Effector memory CD4-positive, alpha-beta T cell (primary cell): ENCODE measurements around the gene SCN9A.
"Not testable (repeated sequence)": the region's sequence is repeated elsewhere in the genome, so short reads cannot be mapped to it uniquely, and the experiment has no call there.

Experiments used
- DNase-seq, 3 donors: peaks; one replicate each; pipeline ENCODE4 v3.0.0-alpha.2; 2020
- H3K27ac ChIP-seq: 2 replicates; pipeline ENCODE4 v1.7.0; 2013; ENCODE audit warnings: mild to moderate bottlenecking, low read length, moderate library complexity; ENCODE audit not compliant: insufficient read depth, poor library complexity, severe bottlenecking
- H3K27me3 ChIP-seq: replicated peaks from 2 replicates; pipeline ENCODE4 v1.7.0; 2013; ENCODE audit warnings: mild to moderate bottlenecking, low read length; ENCODE audit not compliant: insufficient read depth, control insufficient read depth, poor library complexity, severe bottlenecking
- H3K36me3 ChIP-seq: 2 replicates; pipeline ENCODE4 v1.7.0; 2013; ENCODE audit warnings: mild to moderate bottlenecking, low read length, moderate library complexity; ENCODE audit not compliant: control insufficient read depth, insufficient read depth
- H3K4me1 ChIP-seq: 2 replicates; pipeline ENCODE4 v1.7.0; 2013; ENCODE audit warnings: low read length, mild to moderate bottlenecking; ENCODE audit not compliant: control insufficient read depth, insufficient read depth, poor library complexity, severe bottlenecking
- H3K4me3 ChIP-seq: 2 replicates; pipeline ENCODE4 v1.7.0; 2013; ENCODE audit warnings: low read length, low read depth, mild to moderate bottlenecking; ENCODE audit not compliant: insufficient read depth, poor library complexity, severe bottlenecking
- H3K9me3 ChIP-seq: 2 replicates; pipeline ENCODE4 v1.7.0; 2013; ENCODE audit warnings: mild to moderate bottlenecking, low read length, moderate library complexity; ENCODE audit not compliant: control insufficient read depth

SCN9A gene

DNA sequence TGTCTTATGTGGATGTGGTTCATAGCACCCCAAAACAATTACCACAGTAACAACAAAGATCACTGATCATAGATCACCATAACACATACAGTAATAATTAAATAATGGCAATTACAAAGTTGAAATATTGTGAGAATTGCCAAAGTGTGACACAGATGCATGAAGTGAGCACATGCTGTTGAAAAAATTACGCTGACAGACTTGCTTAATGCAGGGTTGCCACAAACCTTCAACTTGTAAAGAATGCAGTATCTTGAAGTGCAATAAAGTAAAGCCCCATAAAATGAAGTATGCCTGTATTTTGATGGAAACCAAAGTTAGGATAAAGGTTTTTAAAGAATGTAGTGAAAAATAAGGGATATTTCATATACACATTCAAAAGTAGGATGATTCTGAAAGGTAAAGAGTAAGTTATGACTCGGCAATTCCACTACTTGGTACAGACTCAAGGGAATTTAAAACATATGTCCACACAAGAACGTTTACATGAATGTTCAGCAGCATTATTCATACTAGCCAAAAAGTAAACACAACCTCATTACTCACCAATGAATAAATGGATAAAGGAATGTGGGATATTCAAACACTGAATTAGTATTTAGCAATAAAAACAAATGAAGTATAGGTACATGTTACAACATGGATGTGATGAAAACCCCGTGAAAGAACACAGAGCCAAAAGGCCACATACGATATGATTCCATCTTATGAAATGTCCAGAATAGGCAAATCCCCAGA, 61.6 kb downstream of the SCN9A start:
- Histone ChIP-seq H3K4me1 (no peaks in the 10 kb centered on the region), H3K36me3 (no peaks in the 10 kb centered on the region), H3K4me3 (no peak overlapping the region), H3K9me3 (no peaks in the 10 kb centered on the region), H3K27me3 (no peaks in the 10 kb centered on the region), H3K27ac (no peak overlapping the region)
- DNase-seq, result no peak

DNA sequence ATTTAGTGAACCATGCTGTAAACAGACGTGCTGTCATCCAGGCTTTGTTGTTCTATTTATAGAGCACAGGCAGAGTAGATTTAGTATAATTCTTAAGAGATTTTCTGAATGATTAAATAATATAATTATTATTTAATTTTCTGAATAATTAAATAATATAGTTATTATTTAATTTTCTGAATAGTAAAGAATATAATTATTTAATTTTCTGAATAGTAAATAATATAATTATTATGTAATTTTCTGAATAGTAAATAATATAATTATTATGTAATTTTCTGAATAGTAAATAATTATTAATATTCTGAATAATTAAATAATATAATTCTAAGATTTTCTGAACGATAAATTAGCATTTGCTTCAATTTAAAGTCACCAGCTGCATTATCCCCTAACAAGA, 62.9 kb downstream of the SCN9A start:
- not testable (repeated sequence) for H3K27ac ChIP-seq, H3K27me3 ChIP-seq

DNA sequence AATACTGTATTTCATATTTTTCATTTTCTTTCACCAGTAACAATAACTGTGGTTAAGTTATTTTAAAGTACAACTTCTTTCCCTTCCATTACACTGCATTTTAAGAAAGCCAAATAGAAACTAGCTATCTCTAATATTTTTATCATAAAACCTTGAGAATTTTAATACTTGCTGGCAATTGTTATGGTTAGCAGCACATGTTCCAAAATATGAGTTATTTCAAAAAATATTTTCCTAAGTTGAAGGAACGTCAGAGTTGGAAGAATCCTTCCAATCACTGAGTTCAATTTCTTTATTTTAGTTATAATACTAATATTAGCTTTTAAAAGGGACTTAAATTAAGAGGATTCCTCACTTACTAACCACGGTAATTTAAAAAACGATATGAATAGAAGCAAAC, 68.4 kb downstream of the SCN9A start:
- Histone ChIP-seq H3K27ac (no peak overlapping the region), H3K4me1 (no peaks in the 10 kb centered on the region), H3K36me3 (no peaks in the 10 kb centered on the region), H3K9me3 (no peaks in the 10 kb centered on the region), H3K27me3 (no peaks in the 10 kb centered on the region), H3K4me3 (no peak overlapping the region)
- no peak for DNase-seq

More for the DNA sequence above, 62.9 kb downstream of the SCN9A start:
- H3K36me3 ChIP-seq, H3K4me3 ChIP-seq, DNase-seq, H3K4me1 ChIP-seq, H3K9me3 ChIP-seq: not testable (repeated sequence)

DNA sequence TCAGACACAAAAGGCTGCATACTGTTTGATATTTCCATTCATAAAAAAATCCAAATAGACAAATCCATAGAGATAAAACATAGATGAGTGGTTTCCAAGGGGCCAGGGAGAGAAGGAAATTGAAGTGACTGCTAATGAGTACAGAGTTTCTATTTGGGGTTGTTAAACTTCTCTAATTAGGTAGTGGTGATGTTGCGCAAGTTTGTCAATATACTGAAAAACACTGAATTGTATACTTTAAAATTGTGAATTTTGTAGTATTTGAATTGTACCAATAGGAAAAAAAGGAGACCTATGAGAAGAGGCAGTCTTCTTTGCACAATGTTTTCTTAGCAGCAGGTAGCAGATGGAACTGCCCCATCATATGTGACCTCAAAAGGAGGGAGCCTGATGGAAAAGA, 71.1 kb downstream of the SCN9A start:
- H3K27me3 ChIP-seq, result no peaks in the 10 kb centered on the region
- H3K4me1 ChIP-seq, result no peaks in the 10 kb centered on the region
- no peak overlapping the region for H3K4me3 ChIP-seq
- no peak overlapping the region for H3K27ac ChIP-seq
- no peaks in the 10 kb centered on the region for H3K36me3 ChIP-seq
- no peaks in the 10 kb centered on the region for H3K9me3 ChIP-seq
- no peak for DNase-seq

DNA sequence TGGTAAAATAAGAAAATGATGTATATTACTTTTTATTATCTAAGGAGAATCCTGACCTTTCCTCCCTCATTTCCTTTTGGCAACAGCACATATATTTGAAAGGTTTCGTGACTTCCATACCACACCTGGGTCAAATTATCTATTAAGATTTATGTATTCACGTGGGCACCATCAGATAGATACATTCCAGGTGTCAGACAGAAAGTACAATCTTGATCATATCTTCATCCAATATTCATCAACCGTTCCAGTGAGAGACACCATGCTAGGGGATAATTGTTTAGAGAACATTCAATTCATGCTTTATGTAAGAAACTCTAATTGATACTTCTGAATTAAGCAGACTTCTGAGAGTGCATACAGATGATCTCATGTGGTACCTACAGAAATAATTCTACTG, 73.7 kb downstream of the SCN9A start:
- no peaks in the 10 kb centered on the region for H3K9me3 ChIP-seq
- H3K4me3 ChIP-seq, result no peak overlapping the region
- H3K36me3 ChIP-seq, result no peaks in the 10 kb centered on the region
- no peaks in the 10 kb centered on the region for H3K27me3 ChIP-seq
- no peaks in the 10 kb centered on the region for H3K4me1 ChIP-seq
- no peak for DNase-seq
- no peak overlapping the region for H3K27ac ChIP-seq

DNA sequence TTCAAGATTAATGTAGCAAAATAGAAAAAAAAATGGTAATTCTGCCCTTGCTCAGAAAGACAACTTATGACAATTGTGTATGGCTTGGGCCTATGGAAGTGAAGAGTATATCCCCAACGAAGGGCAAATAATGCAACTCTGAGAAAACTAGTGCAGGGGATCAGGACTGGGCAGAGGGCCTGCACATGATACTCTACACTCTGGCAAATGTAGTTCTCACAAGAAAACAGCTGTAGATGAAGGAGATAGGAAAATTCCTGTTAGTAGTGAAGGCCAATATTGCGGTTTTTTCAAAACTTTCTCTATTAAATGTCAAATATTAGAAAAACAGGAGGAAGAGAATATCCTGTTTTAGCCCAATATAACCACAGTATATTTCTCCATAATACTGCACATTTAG, 77.8 kb downstream of the SCN9A start:
- Histone ChIP-seq H3K4me1 (no peaks in the 10 kb centered on the region), H3K27ac (no peak overlapping the region), H3K27me3 (no peaks in the 10 kb centered on the region), H3K9me3 (no peaks in the 10 kb centered on the region), H3K36me3 (no peaks in the 10 kb centered on the region), H3K4me3 (no peak overlapping the region)
- DNase-seq, result no peak

DNA sequence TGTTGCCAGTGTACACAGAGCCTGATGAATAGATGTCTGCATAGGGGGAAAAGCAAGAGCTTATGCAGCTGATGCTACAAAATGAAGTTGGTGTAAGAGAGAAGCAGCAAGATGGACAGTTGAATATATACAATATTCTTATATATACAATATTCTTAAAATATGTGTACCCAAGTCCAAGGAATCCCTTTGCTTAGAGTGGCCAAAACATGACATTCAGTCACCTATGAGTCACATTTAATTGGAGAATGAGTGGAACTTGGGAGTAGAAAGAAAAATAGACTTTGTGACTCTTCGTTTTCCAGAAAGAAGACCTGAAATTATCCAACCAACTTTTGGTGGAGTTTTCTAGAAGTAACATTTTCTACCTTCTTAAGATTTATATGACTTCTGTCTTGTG, 81.8 kb downstream of the SCN9A start:
- no peak overlapping the region for H3K4me3 ChIP-seq
- no peaks in the 10 kb centered on the region for H3K27me3 ChIP-seq
- no peaks in the 10 kb centered on the region for H3K4me1 ChIP-seq
- H3K36me3 ChIP-seq, result no peaks in the 10 kb centered on the region
- no peak for DNase-seq
- no peaks in the 10 kb centered on the region for H3K9me3 ChIP-seq
- H3K27ac ChIP-seq, result no peak overlapping the region

DNA sequence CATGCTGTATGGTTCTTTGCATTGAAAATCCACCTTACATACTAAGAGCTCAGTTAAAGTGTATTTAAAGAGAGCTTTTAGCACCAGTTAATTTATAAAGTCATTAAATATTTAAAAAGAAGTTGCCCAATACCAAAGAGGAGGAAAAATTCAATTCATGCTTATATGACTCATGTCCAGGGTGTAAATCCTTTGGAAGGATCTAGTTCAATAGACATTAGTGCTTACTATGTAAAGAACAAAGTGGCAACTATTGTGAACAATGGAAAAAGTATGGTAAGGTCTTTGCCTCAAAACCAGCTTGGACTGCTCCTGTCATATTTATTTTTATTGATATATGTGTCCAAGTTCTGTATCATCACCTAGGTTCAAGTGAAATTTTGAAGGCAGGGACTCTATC, 90.5 kb downstream of the SCN9A start:
- no peaks in the 10 kb centered on the region for H3K27me3 ChIP-seq
- H3K4me3 ChIP-seq, result no peak overlapping the region
- no peak for DNase-seq
- no peaks in the 10 kb centered on the region for H3K4me1 ChIP-seq
- no peaks in the 10 kb centered on the region for H3K36me3 ChIP-seq
- H3K9me3 ChIP-seq, result no peaks in the 10 kb centered on the region
- no peak overlapping the region for H3K27ac ChIP-seq

DNA sequence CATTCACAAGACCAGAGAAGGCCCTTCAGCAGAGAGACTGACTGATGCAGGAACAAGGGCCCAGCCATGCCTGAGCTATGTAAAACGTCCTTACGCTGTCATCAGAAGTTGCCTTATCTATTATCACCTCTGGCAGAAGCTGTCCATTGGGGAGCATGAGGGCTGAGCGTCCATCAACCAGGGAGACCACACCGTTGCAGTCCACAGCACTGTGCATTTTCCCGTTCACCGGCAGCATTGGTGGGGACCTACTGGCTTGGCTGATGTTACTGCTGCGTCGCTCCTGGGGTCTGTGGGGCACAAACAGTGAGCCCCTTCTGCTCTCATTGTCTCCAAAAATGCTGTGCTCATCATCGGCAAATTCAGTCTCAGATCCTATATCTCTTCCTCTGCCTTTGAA, 91.4 kb downstream of the SCN9A start:
- Histone ChIP-seq H3K27me3 (no peaks in the 10 kb centered on the region), H3K36me3 (no peaks in the 10 kb centered on the region), H3K4me1 (no peaks in the 10 kb centered on the region), H3K9me3 (no peaks in the 10 kb centered on the region), H3K27ac (no peak overlapping the region), H3K4me3 (no peak overlapping the region)
- no peak for DNase-seq

DNA sequence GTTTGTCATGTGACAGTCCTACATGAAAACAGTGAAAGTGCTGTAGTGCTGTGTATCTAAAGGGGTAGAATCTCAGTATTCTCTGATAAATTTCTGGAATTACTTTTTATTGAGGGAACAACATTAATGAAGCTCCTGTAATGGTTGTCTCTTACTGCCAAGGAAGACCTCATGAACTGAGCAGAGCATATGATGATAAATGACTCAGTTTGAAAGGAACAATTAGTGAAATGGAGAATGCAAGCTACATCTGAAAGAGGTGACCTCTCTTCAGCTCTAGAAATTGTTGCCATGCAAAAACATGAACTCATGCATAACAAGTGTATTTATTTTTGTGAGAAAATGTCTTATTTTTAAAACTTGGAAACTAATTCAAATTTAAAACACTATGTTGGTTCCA, 93.6 kb downstream of the SCN9A start:
- H3K9me3 ChIP-seq, result no peaks in the 10 kb centered on the region
- no peaks in the 10 kb centered on the region for H3K36me3 ChIP-seq
- no peaks in the 10 kb centered on the region for H3K27me3 ChIP-seq
- H3K27ac ChIP-seq, result no peak overlapping the region
- no peaks in the 10 kb centered on the region for H3K4me1 ChIP-seq
- no peak overlapping the region for H3K4me3 ChIP-seq
- no peak for DNase-seq
